ENCODE data around the gene CCNA1.

CCNA1 gene

DNA sequence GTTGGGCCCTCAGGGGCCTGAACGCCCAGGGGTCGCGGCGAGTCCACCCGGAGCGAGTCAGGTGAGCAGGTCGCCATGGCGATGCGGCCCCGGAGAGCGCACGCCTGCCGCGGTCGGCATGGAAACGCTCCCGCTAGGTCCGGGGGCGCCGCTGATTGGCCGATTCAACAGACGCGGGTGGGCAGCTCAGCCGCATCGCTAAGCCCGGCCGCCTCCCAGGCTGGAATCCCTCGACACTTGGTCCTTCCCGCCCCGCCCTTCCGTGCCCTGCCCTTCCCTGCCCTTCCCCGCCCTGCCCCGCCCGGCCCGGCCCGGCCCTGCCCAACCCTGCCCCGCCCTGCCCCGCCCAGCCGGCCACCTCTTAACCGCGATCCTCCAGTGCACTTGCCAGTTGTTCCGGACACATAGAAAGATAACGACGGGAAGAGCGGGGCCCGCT is at the start of gene CCNA1:
Gene CCNA1 (plus strand): TSS at position 390 of the 439 bp plus-strand sequence. CDS start 562 bp downstream, outside the sequence.
- Mint-ChIP-seq H3K4me1 (ENCODE audit: low read depth) (peaks cover 9% of the 10 kb centered on the region), H3K27me3 (peaks cover 74% of the 10 kb centered on the region), H3K4me3 (peak within 1 kb of the TSS; percentile 45), H3K36me3 (ENCODE audit: low read depth) (no peaks in the 10 kb centered on the region), H3K9me3 (no peaks in the 10 kb centered on the region), H3K27ac (no peak within 1 kb of the TSS)

- Mint-ChIP-seq H3K9me3 (no peaks in the 10 kb centered on the region), H3K4me1 (ENCODE audit: low read depth) (no peaks in the 10 kb centered on the region), H3K27ac (no peak overlapping the region), H3K27me3 (peaks cover 24% of the 10 kb centered on the region), H3K4me3 (no peak overlapping the region), H3K36me3 (ENCODE audit: low read depth) (no peaks in the 10 kb centered on the region)
Observed at GRCh38 chr13:36385489-36385888, 46.8 kb upstream of the CCNA1 start.

DNA sequence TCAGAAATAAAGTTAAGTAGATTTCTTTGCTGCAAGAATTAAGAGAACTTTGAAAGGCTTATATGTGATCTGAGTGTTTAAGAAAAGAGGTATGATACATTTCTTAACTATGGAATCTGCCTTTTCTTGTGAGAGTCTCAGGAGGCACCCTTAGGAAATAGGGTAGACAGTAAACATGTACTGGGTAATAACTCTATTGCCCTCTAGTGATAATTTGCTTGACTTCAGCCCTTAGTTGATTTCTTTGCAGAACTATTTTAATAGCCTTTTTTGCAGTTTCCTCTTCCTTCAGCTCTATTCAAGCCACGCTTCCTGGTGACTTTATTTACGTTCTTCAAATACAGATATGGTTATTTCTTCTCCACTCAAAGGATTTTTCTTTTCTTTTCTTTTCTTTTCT is 37.0 kb upstream of the CCNA1 start:
- Mint-ChIP-seq H3K4me3 (no peak overlapping the region), H3K27ac (no peak overlapping the region), H3K27me3 (peaks cover 5% of the 10 kb centered on the region), H3K4me1 (ENCODE audit: low read depth) (no peaks in the 10 kb centered on the region), H3K9me3 (no peaks in the 10 kb centered on the region), H3K36me3 (ENCODE audit: low read depth) (no peaks in the 10 kb centered on the region)

DNA sequence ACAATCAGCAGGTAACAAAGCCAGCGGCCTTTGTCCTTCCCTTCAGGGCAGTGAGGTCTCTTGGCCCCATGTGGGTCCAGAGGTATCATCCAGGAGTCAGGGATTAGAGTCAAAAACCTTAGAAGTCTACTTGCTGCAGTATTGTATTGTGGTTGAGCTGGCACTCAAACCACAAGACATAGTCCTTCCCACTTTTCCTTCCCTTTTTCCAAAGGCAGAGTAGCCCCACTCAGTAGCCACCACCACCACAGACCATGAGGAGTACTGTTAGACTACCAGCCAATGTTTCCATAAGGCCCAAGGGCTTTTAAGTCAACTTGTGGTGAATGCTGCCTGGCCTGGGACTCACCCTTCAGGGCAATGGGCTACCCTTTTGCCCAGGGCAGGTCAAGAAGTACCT is 27.1 kb upstream of the CCNA1 start:
- Mint-ChIP-seq H3K9me3 (no peaks in the 10 kb centered on the region), H3K4me1 (ENCODE audit: low read depth) (no peaks in the 10 kb centered on the region), H3K27ac (no peak overlapping the region), H3K4me3 (no peak overlapping the region), H3K36me3 (ENCODE audit: low read depth) (no peaks in the 10 kb centered on the region), H3K27me3 (peaks cover 23% of the 10 kb centered on the region)

- H3K4me1 Mint-ChIP-seq (ENCODE audit: low read depth) = peaks cover 14% of the 10 kb centered on the region
- no peak overlapping the region for H3K27ac Mint-ChIP-seq
- peaks cover 63% of the 10 kb centered on the region for H3K27me3 Mint-ChIP-seq
- no peaks in the 10 kb centered on the region for H3K36me3 Mint-ChIP-seq (ENCODE audit: low read depth)
- no peak overlapping the region for H3K4me3 Mint-ChIP-seq
- H3K9me3 Mint-ChIP-seq = no peaks in the 10 kb centered on the region
Observed at GRCh38 chr13:36412736-36413135, 19.6 kb upstream of the CCNA1 start.

GRCh38 chr13:36413161-36413560 is 19.1 kb upstream of the CCNA1 start:
- Mint-ChIP-seq H3K4me3 (no peak overlapping the region), H3K9me3 (no peaks in the 10 kb centered on the region), H3K27me3 (peaks cover 59% of the 10 kb centered on the region), H3K36me3 (ENCODE audit: low read depth) (no peaks in the 10 kb centered on the region), H3K4me1 (ENCODE audit: low read depth) (peaks cover 18% of the 10 kb centered on the region), H3K27ac (no peak overlapping the region)

GRCh38 chr13:36414461-36414860 is 17.8 kb upstream of the CCNA1 start:
- no peaks in the 10 kb centered on the region for H3K36me3 Mint-ChIP-seq (ENCODE audit: low read depth)
- peaks cover 23% of the 10 kb centered on the region for H3K4me1 Mint-ChIP-seq (ENCODE audit: low read depth)
- H3K4me3 Mint-ChIP-seq = no peak overlapping the region
- H3K9me3 Mint-ChIP-seq = no peaks in the 10 kb centered on the region
- H3K27ac Mint-ChIP-seq = no peak overlapping the region
- H3K27me3 Mint-ChIP-seq = peaks cover 62% of the 10 kb centered on the region

DNA sequence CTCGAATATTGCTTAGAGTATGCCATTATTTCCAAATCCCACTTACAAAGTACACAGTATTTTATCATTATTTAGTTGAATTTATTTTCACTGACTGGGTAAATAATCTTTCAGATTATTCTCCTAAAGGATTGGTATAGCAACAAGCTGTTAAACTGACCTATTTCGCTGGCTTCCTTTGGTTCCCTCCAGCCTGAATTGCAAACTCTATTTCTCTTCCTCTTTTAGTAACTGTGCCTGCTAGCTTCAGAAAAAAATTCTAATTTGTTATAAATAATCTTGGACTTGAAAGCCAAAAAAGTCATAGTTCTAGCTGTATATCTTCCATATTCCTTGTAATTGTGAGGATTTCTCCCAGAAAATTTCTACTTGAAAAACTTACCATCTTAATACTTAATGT is 15.0 kb upstream of the CCNA1 start:
- no peaks in the 10 kb centered on the region for H3K36me3 Mint-ChIP-seq (ENCODE audit: low read depth)
- H3K27me3 Mint-ChIP-seq = peaks cover 56% of the 10 kb centered on the region
- no peak overlapping the region for H3K27ac Mint-ChIP-seq
- no peak overlapping the region for H3K4me3 Mint-ChIP-seq
- peaks cover 37% of the 10 kb centered on the region for H3K4me1 Mint-ChIP-seq (ENCODE audit: low read depth)
- H3K9me3 Mint-ChIP-seq = no peaks in the 10 kb centered on the region

DNA sequence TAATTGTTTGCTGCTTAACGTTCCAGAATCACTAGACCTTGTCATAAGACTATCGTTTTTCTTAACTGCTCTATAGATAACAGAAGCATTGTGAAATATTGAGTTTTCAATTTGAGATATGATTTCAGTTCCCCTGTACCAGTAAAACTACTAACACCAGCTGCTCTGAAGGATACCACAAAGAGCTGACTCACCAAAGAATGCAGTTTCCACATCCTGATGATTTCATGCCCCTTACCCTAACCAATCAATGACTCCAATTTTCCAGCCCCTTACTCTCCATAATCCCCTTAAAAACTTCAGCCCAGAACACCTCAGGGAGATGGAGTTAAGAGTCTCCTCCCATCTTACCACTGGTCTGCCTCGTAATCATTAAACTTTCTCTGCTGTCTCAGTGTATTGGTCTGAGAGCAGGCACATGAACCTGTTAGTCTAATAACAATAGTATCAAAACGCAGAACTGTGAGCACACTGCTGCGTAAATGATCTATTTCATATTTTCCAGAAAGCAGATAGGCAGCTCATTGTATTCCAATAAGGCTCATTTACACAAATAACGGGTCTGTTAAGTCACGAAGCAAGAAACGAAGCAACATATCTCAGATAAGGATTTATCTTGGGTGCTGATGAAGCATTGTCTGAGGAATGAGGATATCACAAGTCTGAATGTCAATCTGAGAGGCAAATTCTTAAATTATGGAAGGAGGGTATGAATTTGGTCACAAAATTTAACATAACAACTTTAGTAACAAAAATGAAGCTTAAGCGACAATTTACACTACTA is 14.1 kb upstream of the CCNA1 start:
- H3K27ac Mint-ChIP-seq = peak overlapping the region; percentile 71
- H3K4me1 Mint-ChIP-seq (ENCODE audit: low read depth) = peaks cover 37% of the 10 kb centered on the region
- H3K4me3 Mint-ChIP-seq = peak overlapping the region; percentile 50
- H3K36me3 Mint-ChIP-seq (ENCODE audit: low read depth) = no peaks in the 10 kb centered on the region
- no peaks in the 10 kb centered on the region for H3K9me3 Mint-ChIP-seq
- H3K27me3 Mint-ChIP-seq = peaks cover 53% of the 10 kb centered on the region

GRCh38 chr13:36420437-36420891 is 11.8 kb upstream of the CCNA1 start:
- peaks cover 54% of the 10 kb centered on the region for H3K27me3 Mint-ChIP-seq

GRCh38 chr13:36421447-36421846 is 10.8 kb upstream of the CCNA1 start:
- Mint-ChIP-seq H3K9me3 (peaks cover 2% of the 10 kb centered on the region), H3K4me1 (ENCODE audit: low read depth) (peaks cover 27% of the 10 kb centered on the region), H3K36me3 (ENCODE audit: low read depth) (no peaks in the 10 kb centered on the region), H3K27ac (no peak overlapping the region), H3K4me3 (no peak overlapping the region), H3K27me3 (peaks cover 52% of the 10 kb centered on the region)

More at GRCh38 chr13:36420437-36420891, 11.8 kb upstream of the CCNA1 start:
- peaks cover 27% of the 10 kb centered on the region for H3K4me1 Mint-ChIP-seq (ENCODE audit: low read depth)
- H3K9me3 Mint-ChIP-seq = no peaks in the 10 kb centered on the region
- H3K27ac Mint-ChIP-seq = no peak overlapping the region
- no peaks in the 10 kb centered on the region for H3K36me3 Mint-ChIP-seq (ENCODE audit: low read depth)
- no peak overlapping the region for H3K4me3 Mint-ChIP-seq

GRCh38 chr13:36428086-36428485 is 4.2 kb upstream of the CCNA1 start:
- H3K4me1 Mint-ChIP-seq (ENCODE audit: low read depth) = peaks cover 9% of the 10 kb centered on the region
- no peak overlapping the region for H3K27ac Mint-ChIP-seq
- peaks cover 5% of the 10 kb centered on the region for H3K9me3 Mint-ChIP-seq
- H3K27me3 Mint-ChIP-seq = peaks cover 71% of the 10 kb centered on the region
- H3K4me3 Mint-ChIP-seq = no peak overlapping the region
- H3K36me3 Mint-ChIP-seq (ENCODE audit: low read depth) = no peaks in the 10 kb centered on the region

- Mint-ChIP-seq H3K9me3 (peaks cover 5% of the 10 kb centered on the region), H3K27me3 (peaks cover 75% of the 10 kb centered on the region), H3K36me3 (ENCODE audit: low read depth) (no peaks in the 10 kb centered on the region), H3K4me1 (ENCODE audit: low read depth) (peaks cover 9% of the 10 kb centered on the region), H3K4me3 (no peak overlapping the region), H3K27ac (no peak overlapping the region)
Observed at GRCh38 chr13:36430247-36431203, 1.8 kb upstream of the CCNA1 start.

- Mint-ChIP-seq H3K36me3 (ENCODE audit: low read depth) (no peaks in the 10 kb centered on the region), H3K9me3 (peaks cover 2% of the 10 kb centered on the region), H3K4me1 (ENCODE audit: low read depth) (peaks cover 9% of the 10 kb centered on the region), H3K4me3 (no peak overlapping the region), H3K27me3 (peaks cover 76% of the 10 kb centered on the region), H3K27ac (no peak overlapping the region)
Observed at GRCh38 chr13:36431204-36432105, 840 bp upstream of the CCNA1 start.

Measured in stimulated activated naive CD8-positive, alpha-beta T cell treated with anti-CD3 and anti-CD28 coated beads, Interleukin-15, Interleukin-2, amounts not matched to agents 100 ng/mL and 50 ng/mL, for 24 hours (primary cell).